ENCODE results near the gene CDKN1B. TPM values are rescaled to one million over a fixed set of nuclear protein-coding genes. Genes with fewer than 3 reads are reported as not detected.

Gene CDKN1B
- total and polyA plus RNA-seq, 2 of the 4 experiments (the other 2 are of a cell fraction), result 13.9 to 17.4 TPM

DNA sequence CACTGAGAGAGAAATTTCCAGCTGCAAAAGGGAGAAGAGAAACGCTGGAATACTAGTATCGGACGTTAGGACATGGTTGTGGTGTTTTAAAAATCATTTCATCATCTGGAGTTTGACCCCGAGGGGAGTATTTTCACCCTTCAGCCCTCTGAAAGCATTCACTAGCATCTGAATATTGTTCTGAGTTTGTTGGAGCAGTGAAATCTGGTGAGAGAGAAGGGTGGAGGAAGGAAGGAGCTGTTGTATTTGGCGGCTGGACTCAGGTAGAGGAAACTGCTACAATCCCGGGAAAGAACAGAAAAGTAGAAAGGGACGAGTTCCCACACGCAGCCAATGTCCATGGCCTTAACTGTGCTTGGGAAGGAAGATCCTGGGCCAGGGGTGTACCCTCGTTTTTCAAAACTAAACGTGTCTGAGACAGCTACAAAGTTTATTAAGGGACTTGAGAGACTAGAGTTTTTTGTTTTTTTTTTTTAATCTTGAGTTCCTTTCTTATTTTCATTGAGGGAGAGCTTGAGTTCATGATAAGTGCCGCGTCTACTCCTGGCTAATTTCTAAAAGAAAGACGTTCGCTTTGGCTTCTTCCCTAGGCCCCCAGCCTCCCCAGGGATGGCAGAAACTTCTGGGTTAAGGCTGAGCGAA lies 896 bp upstream of the CDKN1B start:
- peaks cover 18% of the 10 kb centered on the region for H3K36me3 ChIP-seq (ENCODE audit: control insufficient read depth, insufficient read depth, low read length)
- in situ Hi-C loops (cut with MboI; ENCODE audit: low sequenced_read_pairs), result loop anchor here (25.0 kb wide), 1 partner anchor 1004 kb away; no protein-coding TSS in a partner anchor
- DNase-seq (peak; percentile 31), ATAC-seq (ENCODE audit: low read depth) (no peak; the same call in 1 of the 2 replicates)
- peaks cover 5% of the 10 kb centered on the region; the same call in 1 of the 2 replicates for H3K9me1 ChIP-seq (ENCODE audit: insufficient read depth, low read length)
- peak overlapping the region; percentile 89 for H2BK120ac ChIP-seq (ENCODE audit: low read depth, low read length)
- peak overlapping the region; percentile 87; the same call in 2 of the 3 replicates for H2BK15ac ChIP-seq (ENCODE audit: low read depth, low read length)
- no TSS peak for BruUV-seq (replicated peaks)
- H3K4me3 ChIP-seq (ENCODE audit: insufficient read depth, low read depth, low read length), result peak overlapping the region; percentile 84
- H3K27me3 ChIP-seq (ENCODE audit: control insufficient read depth, insufficient read depth, low read length), result no peaks in the 10 kb centered on the region
- no CpG with 5 or more reads among the region's 15 CpGs for WGBS, 2 experiments (ENCODE audit: extremely low coverage in 2 of 2, insufficient read length in 1 of 2)
- peak overlapping the region; percentile 85 for H2AFZ ChIP-seq (replicated peaks; ENCODE audit: low read length, poor library complexity)
- dilution Hi-C loops (cut with HindIII; ENCODE audit: low sequenced_read_pairs, unreplicated experiment), result no loop called here
- peak overlapping the region; percentile 83 for H4K8ac ChIP-seq (ENCODE audit: low read depth in 2 of 2, low read length in 2 of 2)
- peaks cover 20% of the 10 kb centered on the region for H3K4me1 ChIP-seq (ENCODE audit: control insufficient read depth, insufficient read depth, low read length)
- H3K4ac ChIP-seq (ENCODE audit: low read depth, low read length), result peak overlapping the region; percentile 97
- H2AK5ac ChIP-seq (ENCODE audit: low read depth, low read length), result peak overlapping the region; percentile 82
- peak overlapping the region; percentile 83 for H3K9ac ChIP-seq (ENCODE audit: low read depth, low read length)
- H3K56ac ChIP-seq (ENCODE audit: extremely low read depth, insufficient read depth, low read length), result peak overlapping the region; percentile 93
- peak overlapping the region; percentile 94 for H4K5ac ChIP-seq (ENCODE audit: low read depth, low read length)
- H3K79me1 ChIP-seq (ENCODE audit: low read depth in 1 of 2, low read length in 2 of 2), result peaks cover 6 to 29% of the 10 kb centered on the region in 2 experiments
- H3K14ac ChIP-seq (replicated peaks; ENCODE audit: low read depth, low read length), result peak overlapping the region; percentile 97
- H3K18ac ChIP-seq (ENCODE audit: low read depth, low read length), result peak overlapping the region; percentile 77
- peak overlapping the region; percentile 95 for H2AK9ac ChIP-seq (replicated peaks; ENCODE audit: low read depth, low read length, poor library complexity)
- peak overlapping the region; percentile 81 for H2BK20ac ChIP-seq (ENCODE audit: low read depth, low read length)
- CTCF ChIA-PET, result interaction anchor here (2.0 kb wide), 1 partner anchor 21 kb away, joined by 15 read pairs; no protein-coding TSS in a partner anchor
- intact Hi-C loops (cut with micrococcal nuclease), result loop anchor here (5.0 kb wide), 1 partner anchor 181 kb away; no protein-coding TSS in a partner anchor
- peak overlapping the region; percentile 99 for H3K23ac ChIP-seq (ENCODE audit: low read depth, low read length)
- POLR2A ChIA-PET (ENCODE audit: unreplicated experiment), result interaction anchor here (0.6 to 1.6 kb wide), 3 partner anchors 10 to 536 kb away, joined by 3 to 11 read pairs (median 6); no protein-coding TSS in a partner anchor
- no peak for TF ChIP-seq RFX5 (IDR thresholded peaks at IDR 0.05; ENCODE audit: low read depth, low read length)
- TF ChIP-seq POLR2A (IDR thresholded peaks at IDR 0.05; ENCODE audit: low read depth, low read length), result peak; percentile 16
- TF ChIP-seq, protein P1, sequence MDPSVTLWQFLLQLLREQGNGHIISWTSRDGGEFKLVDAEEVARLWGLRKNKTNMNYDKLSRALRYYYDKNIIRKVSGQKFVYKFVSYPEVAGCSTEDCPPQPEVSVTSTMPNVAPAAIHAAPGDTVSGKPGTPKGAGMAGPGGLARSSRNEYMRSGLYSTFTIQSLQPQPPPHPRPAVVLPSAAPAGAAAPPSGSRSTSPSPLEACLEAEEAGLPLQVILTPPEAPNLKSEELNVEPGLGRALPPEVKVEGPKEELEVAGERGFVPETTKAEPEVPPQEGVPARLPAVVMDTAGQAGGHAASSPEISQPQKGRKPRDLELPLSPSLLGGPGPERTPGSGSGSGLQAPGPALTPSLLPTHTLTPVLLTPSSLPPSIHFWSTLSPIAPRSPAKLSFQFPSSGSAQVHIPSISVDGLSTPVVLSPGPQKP (IDR thresholded peaks at IDR 0.05; ENCODE audit: borderline replicate concordance, low read depth, low read length), result no peak
- H4K91ac ChIP-seq (ENCODE audit: insufficient read depth, low read depth, low read length), result peak overlapping the region; percentile 96
- no peaks in the 10 kb centered on the region for H3K9me3 ChIP-seq (ENCODE audit: control insufficient read depth, insufficient read depth, low read length)
- peaks cover 24% of the 10 kb centered on the region; the same call in 1 of the 2 replicates for H4K20me1 ChIP-seq (ENCODE audit: insufficient read depth, low read length)
- H3K27ac ChIP-seq (ENCODE audit: insufficient read depth, low read length), result peak overlapping the region; percentile 92
- H3K4me2 ChIP-seq (ENCODE audit: low read depth, low read length), result peak overlapping the region; percentile 92
- H2BK5ac ChIP-seq (ENCODE audit: low read depth, low read length, poor library complexity, severe bottlenecking), result peak overlapping the region; percentile 77
